ENCODE measurements around the gene FAM117A. TPM values are rescaled to one million over a fixed set of nuclear protein-coding genes. Genes with fewer than 3 reads are reported as not detected.

The FAM117A gene
- total and polyA plus RNA-seq, 4 donors: 8.6 to 20.9 (median 13.4) TPM

- DNase-seq (no peak), ATAC-seq (ENCODE audit: insufficient read depth, low FRiP score) (no peak)
- WGBS, 2 donors: 65 to 74% methylated on average over 8 of the region's 8 CpGs
- H3K27ac ChIP-seq (ENCODE audit: low read depth in 1 of 2, low read length in 1 of 2): peak overlapping the region; percentile 37 to 87
- peaks cover 0 to 9% (median 5%) of the 10 kb centered on the region in 5 donors for H3K4me1 ChIP-seq (ENCODE audit: control insufficient read depth in 5 of 5, insufficient read depth in 5 of 5, low read length in 5 of 5)
- no peak overlapping the region for H3K9ac ChIP-seq (ENCODE audit: insufficient read depth in 1 of 2, low read length in 2 of 2)
- H3K36me3 ChIP-seq (ENCODE audit: control insufficient read depth in 4 of 4, insufficient read depth in 4 of 4, low read length in 4 of 4): no peaks in the 10 kb centered on the region
- no peak overlapping the region for H3K4me3 ChIP-seq
- no peak for TF ChIP-seq CTCF (IDR thresholded peaks at IDR 0.05; ENCODE audit: control extremely low read depth, extremely low read depth)
- no peaks in the 10 kb centered on the region for H3K9me3 ChIP-seq (ENCODE audit: control insufficient read depth in 4 of 4, insufficient read depth in 3 of 4, low read length in 3 of 4)
- H3K27me3 ChIP-seq (ENCODE audit: control insufficient read depth in 3 of 3, insufficient read depth in 3 of 3, low read length in 2 of 3): peaks cover 0 to 16% (median 2%) of the 10 kb centered on the region in 3 donors
These were observed 72.2 kb downstream of the FAM117A start for GRCh38 chr17:49691677-49692191.

GRCh38 chr17:49691086-49691676 lies 72.8 kb downstream of the FAM117A start:
- Histone ChIP-seq H3K9ac (ENCODE audit: insufficient read depth in 1 of 2, low read length in 2 of 2) (no peak overlapping the region), H3K27ac (ENCODE audit: low read depth in 1 of 2, low read length in 1 of 2) (peak overlapping the region; percentile 52 to 87), H3K27me3 (ENCODE audit: control insufficient read depth in 3 of 3, insufficient read depth in 3 of 3, low read length in 2 of 3) (peaks cover 0 to 16% (median 2%) of the 10 kb centered on the region in 3 donors), H3K36me3 (ENCODE audit: control insufficient read depth in 4 of 4, insufficient read depth in 4 of 4, low read length in 4 of 4) (no peaks in the 10 kb centered on the region), H3K4me1 (ENCODE audit: control insufficient read depth in 5 of 5, insufficient read depth in 5 of 5, low read length in 5 of 5) (peaks cover 0 to 9% (median 5%) of the 10 kb centered on the region in 5 donors), H3K9me3 (ENCODE audit: control insufficient read depth in 4 of 4, insufficient read depth in 3 of 4, low read length in 3 of 4) (no peaks in the 10 kb centered on the region), H3K4me3 (no peak overlapping the region)
- ATAC-seq (ENCODE audit: insufficient read depth, low FRiP score) (no peak), DNase-seq (no peak)
- WGBS, 2 donors: 73 to 78% methylated on average over 9 of the region's 9 CpGs
- no peak for TF ChIP-seq CTCF (IDR thresholded peaks at IDR 0.05; ENCODE audit: control extremely low read depth, extremely low read depth)

GRCh38 chr17:49690256-49690655 lies 73.7 kb downstream of the FAM117A start:
- Histone ChIP-seq H3K9me3 (ENCODE audit: control insufficient read depth in 4 of 4, insufficient read depth in 3 of 4, low read length in 3 of 4) (no peaks in the 10 kb centered on the region), H3K27me3 (ENCODE audit: control insufficient read depth in 3 of 3, insufficient read depth in 3 of 3, low read length in 2 of 3) (peaks cover 0 to 16% (median 2%) of the 10 kb centered on the region in 3 donors), H3K27ac (ENCODE audit: low read depth in 1 of 2, low read length in 1 of 2) (peak overlapping the region; percentile 33 to 87), H3K9ac (ENCODE audit: insufficient read depth in 1 of 2, low read length in 2 of 2) (no peak overlapping the region), H3K36me3 (ENCODE audit: control insufficient read depth in 4 of 4, insufficient read depth in 4 of 4, low read length in 4 of 4) (no peaks in the 10 kb centered on the region), H3K4me1 (ENCODE audit: control insufficient read depth in 5 of 5, insufficient read depth in 5 of 5, low read length in 5 of 5) (peaks cover 0 to 9% (median 5%) of the 10 kb centered on the region in 5 donors), H3K4me3 (no peak overlapping the region)
- ATAC-seq (ENCODE audit: insufficient read depth, low FRiP score) (no peak), DNase-seq (no peak)
- WGBS, 2 donors: 47 to 60% methylated on average over 2 of the region's 2 CpGs
- no peak for TF ChIP-seq CTCF (IDR thresholded peaks at IDR 0.05; ENCODE audit: control extremely low read depth, extremely low read depth)

All from lung (tissue), 12 donors.